ENCODE measurements around the gene ADCY9.

Gene ADCY9

GRCh38 chr16:4111748-4112696, 4.2 kb downstream of the ADCY9 start:
- Mint-ChIP-seq H3K36me3 (no peaks in the 10 kb centered on the region), H3K27me3 (no peaks in the 10 kb centered on the region), H3K4me3 (no peak overlapping the region), H3K9me3 (no peaks in the 10 kb centered on the region), H3K4me1 (peaks cover 28% of the 10 kb centered on the region), H3K27ac (no peak overlapping the region)
- ATAC-seq = no peak

DNA sequence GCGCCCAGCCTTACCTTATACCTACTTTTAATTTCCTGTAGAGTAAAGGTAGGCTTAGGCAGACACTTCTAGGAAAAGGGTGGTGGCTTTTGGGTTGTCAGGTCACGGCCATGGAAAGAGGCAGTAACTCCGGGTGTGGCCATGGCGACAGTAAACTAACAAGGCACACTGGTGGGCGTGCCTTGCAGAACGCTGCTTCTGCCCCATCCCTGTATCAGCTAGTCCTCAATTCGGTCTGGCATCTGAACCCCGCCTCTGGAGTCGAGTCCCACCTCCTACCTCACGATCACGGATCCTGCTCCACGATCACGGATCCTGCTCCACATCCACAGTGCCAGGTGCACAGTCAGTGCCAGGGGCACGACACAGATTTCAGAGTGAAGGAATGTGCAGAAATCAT, 5.6 kb downstream of the ADCY9 start:
- ATAC-seq = no peak
- Mint-ChIP-seq H3K27ac (no peak overlapping the region), H3K27me3 (no peaks in the 10 kb centered on the region), H3K4me1 (peaks cover 24% of the 10 kb centered on the region), H3K4me3 (no peak overlapping the region), H3K9me3 (no peaks in the 10 kb centered on the region), H3K36me3 (no peaks in the 10 kb centered on the region)

DNA sequence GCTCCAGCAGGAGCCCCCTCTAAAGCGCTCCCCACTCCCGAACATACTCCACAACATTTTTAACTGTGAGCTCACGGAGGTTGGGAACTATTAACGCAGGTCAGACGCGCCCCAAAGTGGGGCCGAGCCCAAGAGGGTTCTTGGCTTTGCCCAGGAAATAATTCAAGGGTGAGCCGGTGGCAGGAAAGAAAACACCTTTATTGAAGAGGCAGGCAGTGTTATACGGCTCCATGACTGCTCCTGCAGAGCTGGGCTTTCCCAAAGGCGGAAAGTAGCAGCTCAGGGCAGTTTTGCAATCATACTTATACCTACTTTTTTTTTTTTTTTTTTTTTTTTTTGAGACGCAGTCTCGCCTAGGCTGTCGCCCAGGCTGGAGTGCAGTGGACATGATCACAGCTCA, 6.2 kb downstream of the ADCY9 start:
- H3K4me1 Mint-ChIP-seq = peaks cover 24% of the 10 kb centered on the region
- H3K27ac Mint-ChIP-seq = no peak overlapping the region

DNA sequence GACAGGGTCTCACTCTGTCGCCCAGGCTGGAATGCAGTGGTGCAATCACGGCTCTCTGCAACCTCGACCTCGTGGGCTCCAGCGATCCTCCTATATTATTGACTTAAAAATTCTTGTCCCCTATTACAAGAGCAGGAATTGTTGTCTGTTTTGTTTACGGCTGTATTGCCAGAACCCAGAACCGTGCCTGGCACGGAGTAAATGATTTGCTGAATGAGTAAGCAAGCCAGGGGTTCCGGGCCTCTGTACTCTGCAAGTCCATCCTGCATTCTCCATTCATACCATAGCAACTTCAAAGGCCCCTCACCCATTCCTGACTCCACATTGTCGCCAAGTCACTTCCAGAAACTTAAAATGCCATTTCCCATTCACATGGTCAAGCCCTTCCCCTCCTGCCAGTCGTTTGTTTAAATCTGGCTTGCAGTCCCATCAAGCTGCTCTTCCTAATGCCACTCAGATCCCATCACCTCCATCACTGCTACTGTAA, 6.9 kb downstream of the ADCY9 start:
- Mint-ChIP-seq H3K9me3 (no peaks in the 10 kb centered on the region), H3K27ac (no peak overlapping the region), H3K4me3 (no peak overlapping the region), H3K4me1 (peaks cover 16% of the 10 kb centered on the region), H3K27me3 (no peaks in the 10 kb centered on the region), H3K36me3 (no peaks in the 10 kb centered on the region)
- no peak for ATAC-seq

More for the DNA sequence above, 6.2 kb downstream of the ADCY9 start:
- ATAC-seq = no peak
- Mint-ChIP-seq H3K9me3 (no peaks in the 10 kb centered on the region), H3K4me3 (no peak overlapping the region), H3K27me3 (no peaks in the 10 kb centered on the region), H3K36me3 (no peaks in the 10 kb centered on the region)

DNA sequence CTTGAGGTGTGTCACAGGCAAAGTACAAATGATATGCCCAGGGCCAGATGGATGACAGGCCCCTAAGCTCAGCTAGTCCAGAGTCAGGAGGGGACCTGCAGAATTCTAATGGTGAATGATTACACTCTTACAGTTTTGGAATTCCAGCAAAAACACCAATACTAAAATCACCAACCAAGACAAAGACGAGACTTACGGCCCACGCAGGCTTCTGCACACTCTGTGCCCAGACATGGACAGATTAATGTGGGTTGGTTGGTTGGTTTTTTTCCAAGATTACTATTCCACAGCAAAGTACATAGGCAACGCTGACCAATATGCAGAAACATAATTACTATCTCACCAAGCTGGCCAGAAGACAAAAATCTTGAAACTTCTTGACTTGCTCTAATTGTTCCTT, 9.7 kb downstream of the ADCY9 start:
- no peak for ATAC-seq
- no peaks in the 10 kb centered on the region for H3K9me3 Mint-ChIP-seq
- H3K4me3 Mint-ChIP-seq = no peak overlapping the region
- no peak overlapping the region for H3K27ac Mint-ChIP-seq
- H3K27me3 Mint-ChIP-seq = peaks cover 6% of the 10 kb centered on the region
- H3K4me1 Mint-ChIP-seq = no peaks in the 10 kb centered on the region
- no peaks in the 10 kb centered on the region for H3K36me3 Mint-ChIP-seq

GRCh38 chr16:4105848-4106247, 10.4 kb downstream of the ADCY9 start:
- ATAC-seq = no peak
- no peak overlapping the region for H3K4me3 Mint-ChIP-seq
- no peaks in the 10 kb centered on the region for H3K9me3 Mint-ChIP-seq
- no peak overlapping the region for H3K27ac Mint-ChIP-seq
- no peaks in the 10 kb centered on the region for H3K4me1 Mint-ChIP-seq
- peaks cover 9% of the 10 kb centered on the region for H3K27me3 Mint-ChIP-seq
- H3K36me3 Mint-ChIP-seq = no peaks in the 10 kb centered on the region

DNA sequence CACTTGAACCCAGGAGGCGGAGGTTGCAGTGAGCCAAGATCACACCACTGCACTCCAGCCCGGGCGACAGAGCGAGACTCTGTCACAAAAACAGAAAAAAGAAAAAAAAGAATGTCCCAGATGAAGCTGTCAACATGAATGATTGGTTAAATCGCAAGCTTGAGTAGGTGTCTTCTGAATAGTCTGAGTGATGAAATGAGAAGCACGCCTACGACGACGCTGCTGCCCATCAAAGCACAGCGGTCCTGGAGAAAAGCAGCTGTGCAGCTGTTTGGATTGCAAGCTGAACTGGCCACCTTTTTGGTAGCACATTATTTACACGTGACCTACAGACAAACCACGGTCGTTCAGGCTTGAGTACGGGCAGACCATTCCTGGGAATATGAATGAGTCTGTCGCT, 12.5 kb downstream of the ADCY9 start:
- ATAC-seq = no peak
- Mint-ChIP-seq H3K27ac (no peak overlapping the region), H3K36me3 (no peaks in the 10 kb centered on the region), H3K4me3 (no peak overlapping the region), H3K9me3 (no peaks in the 10 kb centered on the region), H3K27me3 (peaks cover 17% of the 10 kb centered on the region), H3K4me1 (no peaks in the 10 kb centered on the region)

- ATAC-seq = no peak
- Mint-ChIP-seq H3K4me3 (no peak overlapping the region), H3K4me1 (no peaks in the 10 kb centered on the region), H3K27ac (no peak overlapping the region), H3K9me3 (no peaks in the 10 kb centered on the region), H3K27me3 (peaks cover 17% of the 10 kb centered on the region), H3K36me3 (no peaks in the 10 kb centered on the region)
These were observed 14.6 kb downstream of the ADCY9 start for GRCh38 chr16:4101421-4102219.

GRCh38 chr16:4098501-4098900, 17.7 kb downstream of the ADCY9 start:
- Mint-ChIP-seq H3K36me3 (no peaks in the 10 kb centered on the region), H3K27me3 (peaks cover 17% of the 10 kb centered on the region), H3K27ac (no peak overlapping the region), H3K4me1 (peaks cover 6% of the 10 kb centered on the region), H3K9me3 (no peaks in the 10 kb centered on the region), H3K4me3 (no peak overlapping the region)
- ATAC-seq = no peak

GRCh38 chr16:4097826-4098240, 18.4 kb downstream of the ADCY9 start:
- Mint-ChIP-seq H3K4me1 (peaks cover 6% of the 10 kb centered on the region), H3K27me3 (peaks cover 19% of the 10 kb centered on the region), H3K27ac (no peak overlapping the region), H3K4me3 (no peak overlapping the region), H3K36me3 (no peaks in the 10 kb centered on the region), H3K9me3 (no peaks in the 10 kb centered on the region)
- ATAC-seq = no peak

DNA sequence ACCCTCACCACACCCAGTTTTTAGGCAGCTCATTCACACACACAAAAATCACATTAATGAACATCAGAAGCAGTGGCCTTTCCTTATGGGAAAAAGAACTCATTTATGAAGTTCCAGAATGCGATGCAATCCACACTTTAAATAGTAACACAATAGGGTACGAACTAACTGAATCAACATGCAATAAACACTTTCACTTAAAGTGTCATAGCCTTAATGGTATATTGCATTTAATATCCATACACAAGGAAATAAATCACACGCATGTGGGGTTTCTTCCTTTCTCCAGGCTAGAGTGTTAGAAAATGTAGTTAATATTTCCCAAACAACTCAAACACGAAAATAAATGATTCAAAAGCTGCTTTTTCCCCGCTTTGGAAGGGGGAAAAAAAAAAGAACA, 19.7 kb downstream of the ADCY9 start:
- peaks cover 6% of the 10 kb centered on the region for H3K4me1 Mint-ChIP-seq
- H3K9me3 Mint-ChIP-seq = no peaks in the 10 kb centered on the region
- H3K27ac Mint-ChIP-seq = no peak overlapping the region
- no peak for ATAC-seq
- H3K36me3 Mint-ChIP-seq = no peaks in the 10 kb centered on the region
- H3K4me3 Mint-ChIP-seq = no peak overlapping the region
- peaks cover 20% of the 10 kb centered on the region for H3K27me3 Mint-ChIP-seq

- Mint-ChIP-seq H3K36me3 (no peaks in the 10 kb centered on the region), H3K4me3 (no peak overlapping the region), H3K27ac (no peak overlapping the region), H3K4me1 (peaks cover 6% of the 10 kb centered on the region), H3K9me3 (no peaks in the 10 kb centered on the region), H3K27me3 (peaks cover 8% of the 10 kb centered on the region)
- ATAC-seq = no peak
These were observed 22.0 kb downstream of the ADCY9 start for GRCh38 chr16:4094127-4094773.

GRCh38 chr16:4093495-4094126, 22.6 kb downstream of the ADCY9 start:
- no peaks in the 10 kb centered on the region for H3K36me3 Mint-ChIP-seq
- H3K27ac Mint-ChIP-seq = no peak overlapping the region
- peaks cover 6% of the 10 kb centered on the region for H3K4me1 Mint-ChIP-seq
- H3K4me3 Mint-ChIP-seq = no peak overlapping the region
- no peak for ATAC-seq
- H3K27me3 Mint-ChIP-seq = peaks cover 8% of the 10 kb centered on the region
- H3K9me3 Mint-ChIP-seq = no peaks in the 10 kb centered on the region

GRCh38 chr16:4092547-4093265, 23.5 kb downstream of the ADCY9 start:
- peaks cover 6% of the 10 kb centered on the region for H3K4me1 Mint-ChIP-seq
- no peak overlapping the region for H3K27ac Mint-ChIP-seq
- no peak for ATAC-seq
- H3K9me3 Mint-ChIP-seq = no peaks in the 10 kb centered on the region
- H3K27me3 Mint-ChIP-seq = peaks cover 8% of the 10 kb centered on the region
- no peak overlapping the region for H3K4me3 Mint-ChIP-seq
- H3K36me3 Mint-ChIP-seq = no peaks in the 10 kb centered on the region

All from stimulated activated memory B cell treated with anti-CD40 and anti-IgM and Interleukin-4, amounts not matched to agents 10 μg/mL and 1 μg/mL and 100 μg/mL, for 72 hours (primary cell).